PC-9 (cell line): ENCODE results near the gene MRAP2.

Source experiments
- EZH2 ChIP-seq: fragments of 200-600 bp; sonication (generic); IDR thresholded peaks from 2 replicates; pipeline ENCODE4 v1.8.0; 2017; ENCODE audit warnings: antibody characterized with exemption, low read depth
- TF ChIP-seq, protein P1 (sequence below): fragments of 200-600 bp; sonication (generic); conservative IDR thresholded peaks from 2 replicates; pipeline ENCODE4 v1.6.1; 2017; ENCODE audit warnings: mixed run types, antibody characterized with exemption, mild to moderate bottlenecking, moderate library complexity

GRCh38 chr6:84118191-84118590 is 84.6 kb downstream of the MRAP2 start:
- TF ChIP-seq, protein P1, sequence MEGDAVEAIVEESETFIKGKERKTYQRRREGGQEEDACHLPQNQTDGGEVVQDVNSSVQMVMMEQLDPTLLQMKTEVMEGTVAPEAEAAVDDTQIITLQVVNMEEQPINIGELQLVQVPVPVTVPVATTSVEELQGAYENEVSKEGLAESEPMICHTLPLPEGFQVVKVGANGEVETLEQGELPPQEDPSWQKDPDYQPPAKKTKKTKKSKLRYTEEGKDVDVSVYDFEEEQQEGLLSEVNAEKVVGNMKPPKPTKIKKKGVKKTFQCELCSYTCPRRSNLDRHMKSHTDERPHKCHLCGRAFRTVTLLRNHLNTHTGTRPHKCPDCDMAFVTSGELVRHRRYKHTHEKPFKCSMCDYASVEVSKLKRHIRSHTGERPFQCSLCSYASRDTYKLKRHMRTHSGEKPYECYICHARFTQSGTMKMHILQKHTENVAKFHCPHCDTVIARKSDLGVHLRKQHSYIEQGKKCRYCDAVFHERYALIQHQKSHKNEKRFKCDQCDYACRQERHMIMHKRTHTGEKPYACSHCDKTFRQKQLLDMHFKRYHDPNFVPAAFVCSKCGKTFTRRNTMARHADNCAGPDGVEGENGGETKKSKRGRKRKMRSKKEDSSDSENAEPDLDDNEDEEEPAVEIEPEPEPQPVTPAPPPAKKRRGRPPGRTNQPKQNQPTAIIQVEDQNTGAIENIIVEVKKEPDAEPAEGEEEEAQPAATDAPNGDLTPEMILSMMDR, result no peak
- TF ChIP-seq EZH2, result no peak
